GM10248 (cell line): Measurements from ENCODE around the gene ARMC12.
"Not testable (repeated sequence)": the region's sequence is repeated elsewhere in the genome, so short reads cannot be mapped to it uniquely, and the experiment has no call there.

Experiments used
- CTCF ChIA-PET: fragments of 300-600 bp; sonication (Branson Sonifier 250); formaldehyde crosslinking; extraction: SDS; loops from one replicate; lab custom pipeline; 2021; ENCODE audit warnings: antibody characterized with exemption; lab: Yijun Ruan, JAX
- POLR2A ChIA-PET: fragments of 350-650 bp; sonication (Branson Sonifier 250); formaldehyde crosslinking; extraction: SDS; loops from one replicate; lab custom pipeline; 2020; ENCODE audit warnings: antibody characterized with exemption; lab: Yijun Ruan, JAX
- DNase-seq: peaks from one replicate; pipeline ENCODE4 v3.0.0; 2012; ENCODE audit errors: extremely low spot score
- TF ChIP-seq, protein P1 (sequence below): IDR thresholded peaks from 2 replicates; pipeline ENCODE4 v1.5.1; 2012; ENCODE audit warnings: mild to moderate bottlenecking, low read depth; ENCODE audit errors: extremely low read depth, missing control alignments, control extremely low read depth

The ARMC12 gene

GRCh38 chr6:35694462-35694861 is 42.4 kb upstream of the ARMC12 start:
- POLR2A ChIA-PET = no interaction called here
- CTCF ChIA-PET = no interaction called here
- TF ChIP-seq, protein P1, sequence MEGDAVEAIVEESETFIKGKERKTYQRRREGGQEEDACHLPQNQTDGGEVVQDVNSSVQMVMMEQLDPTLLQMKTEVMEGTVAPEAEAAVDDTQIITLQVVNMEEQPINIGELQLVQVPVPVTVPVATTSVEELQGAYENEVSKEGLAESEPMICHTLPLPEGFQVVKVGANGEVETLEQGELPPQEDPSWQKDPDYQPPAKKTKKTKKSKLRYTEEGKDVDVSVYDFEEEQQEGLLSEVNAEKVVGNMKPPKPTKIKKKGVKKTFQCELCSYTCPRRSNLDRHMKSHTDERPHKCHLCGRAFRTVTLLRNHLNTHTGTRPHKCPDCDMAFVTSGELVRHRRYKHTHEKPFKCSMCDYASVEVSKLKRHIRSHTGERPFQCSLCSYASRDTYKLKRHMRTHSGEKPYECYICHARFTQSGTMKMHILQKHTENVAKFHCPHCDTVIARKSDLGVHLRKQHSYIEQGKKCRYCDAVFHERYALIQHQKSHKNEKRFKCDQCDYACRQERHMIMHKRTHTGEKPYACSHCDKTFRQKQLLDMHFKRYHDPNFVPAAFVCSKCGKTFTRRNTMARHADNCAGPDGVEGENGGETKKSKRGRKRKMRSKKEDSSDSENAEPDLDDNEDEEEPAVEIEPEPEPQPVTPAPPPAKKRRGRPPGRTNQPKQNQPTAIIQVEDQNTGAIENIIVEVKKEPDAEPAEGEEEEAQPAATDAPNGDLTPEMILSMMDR = no peak
- DNase-seq = no peak

- DNase-seq, CTCF ChIA-PET, POLR2A ChIA-PET: not testable (repeated sequence)
Observed at GRCh38 chr6:35698430-35698829, 38.4 kb upstream of the ARMC12 start.

GRCh38 chr6:35698858-35699257 is 38.0 kb upstream of the ARMC12 start:
- ChIA-PET CTCF (interaction anchor here (1.0 to 1.2 kb wide), 2 partner anchors 38 to 54 kb away, joined by 3 to 4 read pairs; partner anchors contain the start of gene ARMC12), POLR2A (no interaction called here)
- TF ChIP-seq, protein P1 = no peak
- no peak for DNase-seq

DNA sequence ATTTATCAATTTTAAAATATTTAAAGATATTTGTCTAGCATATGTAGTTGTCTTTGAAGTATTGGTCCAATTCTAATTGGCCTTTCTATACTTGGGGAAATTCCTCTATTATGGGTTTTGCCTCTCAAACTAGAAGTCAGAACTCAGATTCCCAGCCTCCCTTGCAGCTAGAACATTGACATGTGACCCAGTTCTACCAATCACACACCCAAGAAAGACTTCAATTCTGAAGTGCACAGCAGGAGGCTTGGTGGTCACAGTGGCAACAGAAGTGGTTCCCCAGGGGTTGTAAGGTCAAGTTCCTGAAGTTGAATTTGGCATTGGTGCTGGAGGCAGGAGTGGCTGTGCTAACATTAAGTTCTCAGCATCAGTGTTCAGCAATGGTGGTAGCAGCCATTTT is 33.3 kb upstream of the ARMC12 start:
- POLR2A ChIA-PET = no interaction called here
- TF ChIP-seq, protein P1 = no peak
- CTCF ChIA-PET = interaction anchor here (2.5 kb wide), 1 partner anchor 34 kb away, joined by 5 read pairs; no protein-coding TSS in a partner anchor
- DNase-seq = no peak

GRCh38 chr6:35706468-35706867 is 30.4 kb upstream of the ARMC12 start:
- ChIA-PET POLR2A (no interaction called here), CTCF (no interaction called here)
- no peak for DNase-seq
- TF ChIP-seq, protein P1 = no peak

GRCh38 chr6:35707714-35708407 is 29.0 kb upstream of the ARMC12 start:
- DNase-seq = no peak
- CTCF ChIA-PET = interaction anchor here (1.0 kb wide), 1 partner anchor 29 kb away, joined by 4 read pairs; the partner anchor contains the start of gene ARMC12
- TF ChIP-seq, protein P1 = no peak
- POLR2A ChIA-PET = no interaction called here

DNA sequence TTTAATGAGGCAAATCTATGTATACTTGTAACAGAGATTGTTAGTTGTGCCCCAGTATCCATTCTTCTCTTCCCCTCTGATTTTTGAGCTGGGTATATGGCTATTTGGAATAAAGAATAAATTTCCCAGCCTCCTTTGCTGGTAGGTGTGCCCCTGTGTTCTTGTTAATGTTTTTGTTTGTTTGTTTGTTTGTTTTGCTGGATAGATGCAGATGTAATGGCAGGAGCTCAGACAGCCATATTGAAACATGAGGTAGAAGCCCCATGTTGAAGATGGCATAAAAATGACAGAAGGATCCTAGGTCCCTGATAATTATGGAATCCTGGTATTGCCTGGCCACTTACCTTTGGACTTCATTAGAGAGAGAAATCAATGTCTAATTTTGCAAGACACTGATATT is 28.2 kb upstream of the ARMC12 start:
- TF ChIP-seq, protein P1 = no peak
- ChIA-PET POLR2A (no interaction called here), CTCF (no interaction called here)

More for the DNA sequence above, 28.2 kb upstream of the ARMC12 start:
- no peak for DNase-seq
